ENCODE data around the gene FIBCD1. TPM values are rescaled to one million over a fixed set of nuclear protein-coding genes. Genes with fewer than 3 reads are reported as not detected.

Gene FIBCD1
- total RNA-seq, 4 donors from 2014 or later, result not detected

GRCh38 chr9:130937146-130938076, 1.6 kb downstream of the FIBCD1 start:
- no peak overlapping the region for H3K4me3 ChIP-seq
- no peaks in the 10 kb centered on the region for H3K36me3 ChIP-seq
- TF ChIP-seq EP300 (IDR thresholded peaks at IDR 0.05) (no peak), POLR2A (IDR thresholded peaks at IDR 0.05) (no peak), POLR2AphosphoS5 (IDR thresholded peaks at IDR 0.05) (no peak)
- TF ChIP-seq, protein P1, sequence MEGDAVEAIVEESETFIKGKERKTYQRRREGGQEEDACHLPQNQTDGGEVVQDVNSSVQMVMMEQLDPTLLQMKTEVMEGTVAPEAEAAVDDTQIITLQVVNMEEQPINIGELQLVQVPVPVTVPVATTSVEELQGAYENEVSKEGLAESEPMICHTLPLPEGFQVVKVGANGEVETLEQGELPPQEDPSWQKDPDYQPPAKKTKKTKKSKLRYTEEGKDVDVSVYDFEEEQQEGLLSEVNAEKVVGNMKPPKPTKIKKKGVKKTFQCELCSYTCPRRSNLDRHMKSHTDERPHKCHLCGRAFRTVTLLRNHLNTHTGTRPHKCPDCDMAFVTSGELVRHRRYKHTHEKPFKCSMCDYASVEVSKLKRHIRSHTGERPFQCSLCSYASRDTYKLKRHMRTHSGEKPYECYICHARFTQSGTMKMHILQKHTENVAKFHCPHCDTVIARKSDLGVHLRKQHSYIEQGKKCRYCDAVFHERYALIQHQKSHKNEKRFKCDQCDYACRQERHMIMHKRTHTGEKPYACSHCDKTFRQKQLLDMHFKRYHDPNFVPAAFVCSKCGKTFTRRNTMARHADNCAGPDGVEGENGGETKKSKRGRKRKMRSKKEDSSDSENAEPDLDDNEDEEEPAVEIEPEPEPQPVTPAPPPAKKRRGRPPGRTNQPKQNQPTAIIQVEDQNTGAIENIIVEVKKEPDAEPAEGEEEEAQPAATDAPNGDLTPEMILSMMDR (IDR thresholded peaks at IDR 0.05), result no peak
- peaks cover 100% of the 10 kb centered on the region for H3K27me3 ChIP-seq
- H3K4me1 ChIP-seq, result peaks cover 36% of the 10 kb centered on the region
- WGBS, result 71% methylated on average over 21 of the region's 23 CpGs
- H3K9me3 ChIP-seq, result no peaks in the 10 kb centered on the region
- no peak overlapping the region for H3K27ac ChIP-seq
- DNase-seq (ENCODE audit: low spot score in 2 of 2), result no peak

DNA sequence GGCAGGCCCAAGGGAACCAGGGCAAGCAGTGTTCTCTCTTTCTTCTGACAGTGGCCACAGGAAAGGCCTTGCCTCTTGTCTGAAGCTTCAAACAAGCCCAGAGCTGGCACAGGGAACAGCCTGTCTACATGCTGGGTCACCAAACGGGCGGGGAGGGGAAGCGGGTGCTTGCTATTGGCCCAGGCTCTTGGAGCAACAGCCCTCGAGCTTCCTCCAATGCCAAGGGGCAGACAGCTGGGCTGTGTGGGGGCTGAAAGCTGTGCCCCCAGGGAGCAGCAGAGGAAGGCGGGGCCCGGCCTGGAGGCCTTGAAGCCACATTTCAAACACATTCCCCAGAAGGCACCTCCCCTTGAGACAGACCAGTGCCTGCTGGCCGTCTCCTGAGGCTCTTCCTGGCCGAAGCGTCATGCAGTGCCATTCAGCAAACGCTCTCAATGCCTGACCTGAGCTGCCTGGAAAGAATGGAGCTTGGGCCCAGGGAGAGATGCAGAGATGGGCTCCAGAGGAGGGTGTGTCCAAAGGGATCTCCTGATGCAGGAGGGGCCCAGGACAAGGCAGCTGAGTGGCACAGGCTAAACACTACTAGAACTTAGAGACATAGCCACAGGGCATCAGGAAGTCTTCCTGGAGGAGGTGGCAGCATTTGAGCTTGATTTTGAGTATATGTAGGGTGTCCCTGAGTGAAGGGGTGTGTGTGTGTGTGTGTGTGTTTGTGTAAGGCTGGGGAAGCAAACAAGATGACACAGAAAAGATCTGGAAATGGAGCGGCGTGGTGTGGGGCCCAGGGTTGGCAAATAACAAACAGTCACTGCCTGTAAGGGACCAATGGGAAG, 2.5 kb downstream of the FIBCD1 start:
- peaks cover 95% of the 10 kb centered on the region for H3K27me3 ChIP-seq
- no peak overlapping the region for H3K4me3 ChIP-seq
- TF ChIP-seq EP300 (IDR thresholded peaks at IDR 0.05), result no peak
- TF ChIP-seq, protein P1 (IDR thresholded peaks at IDR 0.05), result no peak
- no peak for TF ChIP-seq POLR2AphosphoS5 (IDR thresholded peaks at IDR 0.05)
- no peak for TF ChIP-seq POLR2A (IDR thresholded peaks at IDR 0.05)
- no peaks in the 10 kb centered on the region for H3K9me3 ChIP-seq
- H3K27ac ChIP-seq, result no peak overlapping the region
- H3K36me3 ChIP-seq, result no peaks in the 10 kb centered on the region
- DNase-seq (ENCODE audit: low spot score in 2 of 2), result no peak
- H3K4me1 ChIP-seq, result peaks cover 45% of the 10 kb centered on the region
- 70% methylated on average over 6 of the region's 12 CpGs for WGBS

DNA sequence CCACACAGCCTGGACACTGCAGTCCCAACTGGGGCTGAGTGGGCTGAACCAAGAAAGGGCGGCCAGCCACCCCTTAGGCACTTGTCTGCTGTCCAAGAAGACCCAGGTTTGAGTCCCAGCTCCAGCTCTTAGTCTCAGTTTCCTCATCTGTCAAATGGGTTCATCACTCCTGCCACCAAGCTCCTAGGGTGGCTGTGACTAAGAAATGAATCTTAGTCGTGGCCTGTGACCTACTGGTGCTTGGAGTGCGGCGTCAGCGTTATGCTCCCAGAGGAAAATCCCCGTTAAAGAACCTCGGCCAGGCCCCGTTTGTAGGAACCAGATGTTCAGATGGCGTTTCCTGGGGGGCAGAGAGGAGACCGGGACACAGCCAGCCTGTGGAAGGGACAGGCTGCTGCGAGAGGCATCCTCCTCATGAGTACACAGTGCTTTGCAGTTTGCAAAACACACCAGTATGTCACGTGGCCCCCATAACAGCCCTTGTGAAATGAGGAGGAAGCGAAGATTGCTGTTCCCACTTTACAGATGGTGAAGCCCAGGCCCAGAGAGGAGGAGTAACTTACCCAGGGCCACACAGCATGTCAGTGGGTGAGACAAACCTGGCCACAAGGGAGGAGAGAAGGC, 3.3 kb downstream of the FIBCD1 start:
- TF ChIP-seq POLR2A (IDR thresholded peaks at IDR 0.05) (no peak), EP300 (IDR thresholded peaks at IDR 0.05) (no peak), POLR2AphosphoS5 (IDR thresholded peaks at IDR 0.05) (no peak)
- TF ChIP-seq, protein P1 (IDR thresholded peaks at IDR 0.05), result no peak
- H3K4me1 ChIP-seq, result peaks cover 46% of the 10 kb centered on the region
- no peaks in the 10 kb centered on the region for H3K9me3 ChIP-seq
- WGBS, result 93% methylated on average over 6 of the region's 13 CpGs
- no peak overlapping the region for H3K27ac ChIP-seq
- DNase-seq (ENCODE audit: low spot score in 2 of 2), result no peak
- no peak overlapping the region for H3K4me3 ChIP-seq
- peaks cover 92% of the 10 kb centered on the region for H3K27me3 ChIP-seq
- H3K36me3 ChIP-seq, result no peaks in the 10 kb centered on the region

DNA sequence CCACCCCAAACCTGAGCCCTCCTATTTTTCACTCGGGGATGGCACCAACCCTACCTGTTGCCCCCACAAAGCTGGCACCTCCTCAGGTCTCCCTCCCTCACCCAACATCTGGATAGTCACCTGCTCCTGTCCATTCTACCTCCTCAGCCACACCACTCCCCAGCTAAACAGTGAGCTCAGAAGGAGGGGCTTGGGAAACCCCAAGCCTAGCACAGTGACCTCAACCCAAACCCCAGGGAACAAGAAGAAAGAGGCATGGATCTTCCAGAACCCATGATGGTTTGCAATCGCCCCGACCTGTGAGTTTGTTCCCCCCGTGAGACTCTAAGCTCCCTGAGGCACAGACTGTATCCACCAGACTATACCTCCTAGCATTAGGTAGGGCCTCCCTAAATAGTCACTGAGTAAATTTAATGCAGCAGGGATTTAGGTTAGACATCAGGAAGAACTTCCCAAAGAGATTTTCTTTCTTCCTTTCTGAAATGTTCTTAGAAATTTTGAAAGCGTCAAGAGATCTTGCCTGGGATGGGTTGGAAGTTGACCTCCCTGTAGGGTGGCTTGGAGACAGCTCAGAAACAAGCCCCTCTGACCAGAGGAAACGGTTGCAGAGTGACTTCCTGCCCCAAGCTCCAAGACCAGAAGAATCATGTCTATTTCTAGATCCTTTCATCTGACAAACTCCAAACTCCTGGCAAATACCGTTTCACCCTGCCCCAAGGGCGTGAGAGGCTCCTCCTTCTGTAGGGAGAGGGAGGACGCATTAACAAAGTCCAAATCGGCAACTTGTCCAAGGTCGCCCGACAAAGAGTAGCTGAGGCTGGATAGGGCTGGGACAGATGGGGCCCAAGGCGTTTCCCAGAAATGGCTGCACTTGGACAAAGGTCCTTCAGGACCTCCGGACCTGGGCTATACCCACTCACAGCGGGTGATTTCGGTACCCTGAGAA, 4.1 kb downstream of the FIBCD1 start:
- DNase-seq (ENCODE audit: low spot score in 2 of 2), result no peak
- Histone ChIP-seq H3K27me3 (peaks cover 90% of the 10 kb centered on the region), H3K36me3 (no peaks in the 10 kb centered on the region), H3K4me1 (peaks cover 39% of the 10 kb centered on the region), H3K27ac (no peak overlapping the region), H3K9me3 (no peaks in the 10 kb centered on the region), H3K4me3 (no peak overlapping the region)
- 56% methylated on average over 15 of the region's 16 CpGs for WGBS
- TF ChIP-seq EP300 (IDR thresholded peaks at IDR 0.05), result no peak
- TF ChIP-seq, protein P1 (IDR thresholded peaks at IDR 0.05), result no peak
- no peak for TF ChIP-seq POLR2A (IDR thresholded peaks at IDR 0.05)
- TF ChIP-seq POLR2AphosphoS5 (IDR thresholded peaks at IDR 0.05), result no peak

Data from suprapubic skin (tissue), 4 donors.